ENCODE results near the gene THAP7. TPM values are rescaled to one million over a fixed set of nuclear protein-coding genes. Genes with fewer than 3 reads are reported as not detected.
A peak's percentile ranks its signal among the peaks of the same experiment; 100 is the strongest.

The THAP7 gene
- total and polyA plus RNA-seq, 2 of the 13 experiments (the other 11 are each of a cell fraction or from before 2014, with no cell fraction given), result 13.0 to 25.5 TPM

GRCh38 chr22:20963201-20964052 is 38.5 kb downstream of the THAP7 start (continued):
- TF ChIP-seq ATF6 (CRISPR knock-in tag; conservative IDR thresholded peaks at IDR 0.05), result no peak
- TF ChIP-seq PHF5A (CRISPR knock-in tag; IDR thresholded peaks at IDR 0.05; ENCODE audit: low read depth, unreplicated experiment), result no peak
- peak; percentile 53; the same call in 1 of the 2 replicates for TF ChIP-seq TARDBP (CRISPR knock-in tag; IDR thresholded peaks at IDR 0.05)
- peak; percentile 13; the same call in 1 of the 2 replicates for TF ChIP-seq POLR2AphosphoS5 (IDR thresholded peaks at IDR 0.05; ENCODE audit: low read depth, low read length)
- 0 out of 2 replicates have a peak, but pooled peaks have one; percentile 44 for TF ChIP-seq PCBP1 (IDR thresholded peaks at IDR 0.05; ENCODE audit: borderline replicate concordance, low read depth, low read length)
- no peak for TF ChIP-seq ZNF720 (CRISPR knock-in tag; IDR thresholded peaks at IDR 0.05)
- peak; percentile 61; the same call in 1 of the 2 replicates for TF ChIP-seq KLF13 (CRISPR knock-in tag; IDR thresholded peaks at IDR 0.05)
- no peak for TF ChIP-seq ZNF44 (CRISPR knock-in tag; IDR thresholded peaks at IDR 0.05)
- TF ChIP-seq YEATS4 (CRISPR knock-in tag; IDR thresholded peaks at IDR 0.05; ENCODE audit: borderline replicate concordance), result peak; percentile 63; the same call in 1 of the 2 replicates
- no peak for TF ChIP-seq ATRX (CRISPR knock-in tag; IDR thresholded peaks at IDR 0.05; ENCODE audit: borderline replicate concordance)
- TF ChIP-seq BORCS8-MEF2B (CRISPR knock-in tag; IDR thresholded peaks at IDR 0.05), result peak; percentile 75; the same call in 1 of the 2 replicates
- no peak for TF ChIP-seq HNRNPUL1 (IDR thresholded peaks at IDR 0.05; ENCODE audit: low read depth, low read length)
- no peak for TF ChIP-seq ZSCAN31 (CRISPR knock-in tag; IDR thresholded peaks at IDR 0.05; ENCODE audit: low read depth)
- peak; percentile 47; the same call in 1 of the 2 replicates for TF ChIP-seq ZNF644 (CRISPR knock-in tag; IDR thresholded peaks at IDR 0.05; ENCODE audit: low read depth)
- peak; percentile 54; the same call in 1 of the 2 replicates for TF ChIP-seq MXD1 (CRISPR knock-in tag; IDR thresholded peaks at IDR 0.05)
- TF ChIP-seq ZNF17 (CRISPR knock-in tag; IDR thresholded peaks at IDR 0.05), result no peak
- TF ChIP-seq ZNF264 (CRISPR knock-in tag; IDR thresholded peaks at IDR 0.05), result 0 out of 2 replicates have a peak, but pooled peaks have one; percentile 31
- TF ChIP-seq XRCC5 (optimal IDR thresholded peaks at IDR 0.05; ENCODE audit: low read length), result peak; percentile 72
- TF ChIP-seq ZNF7 (CRISPR knock-in tag; IDR thresholded peaks at IDR 0.05), result no peak
- TF ChIP-seq CENPBD1 (CRISPR knock-in tag; IDR thresholded peaks at IDR 0.05; ENCODE audit: borderline replicate concordance, low read depth), result no peak
- TF ChIP-seq ZNF556 (CRISPR knock-in tag; IDR thresholded peaks at IDR 0.05; ENCODE audit: borderline replicate concordance), result no peak
- TF ChIP-seq EP300 (IDR thresholded peaks at IDR 0.05; ENCODE audit: low read depth in 2 of 2, low read length in 2 of 2), result peak in 1 of 2 experiments; percentile 57; a peak in 1 of 4 replicates
- TF ChIP-seq EP300 (CRISPR knock-in tag; IDR thresholded peaks at IDR 0.05; ENCODE audit: borderline replicate concordance), result no peak; the same call in 1 of the 2 replicates
- TF ChIP-seq ZSCAN25 (CRISPR knock-in tag; IDR thresholded peaks at IDR 0.05), result peak; percentile 67; the same call in 1 of the 2 replicates
- no peak for TF ChIP-seq RFXANK (CRISPR knock-in tag; IDR thresholded peaks at IDR 0.05)
- TF ChIP-seq ELF3 (CRISPR knock-in tag; IDR thresholded peaks at IDR 0.05), result no peak
- TF ChIP-seq ZNF251 (CRISPR knock-in tag; IDR thresholded peaks at IDR 0.05), result 0 out of 2 replicates have a peak, but pooled peaks have one; percentile 42
- peak; percentile 79; the same call in 1 of the 2 replicates for TF ChIP-seq HNRNPL (IDR thresholded peaks at IDR 0.05; ENCODE audit: low read depth, low read length)
- TF ChIP-seq RBFOX2 (IDR thresholded peaks at IDR 0.05; ENCODE audit: low read depth, low read length), result peak; percentile 28; the same call in 1 of the 2 replicates
- no peak for TF ChIP-seq SKI (IDR thresholded peaks at IDR 0.05; ENCODE audit: partially characterized antibody)
